RKO (cell line): ENCODE results near the gene POLR3G.

Experiments
- DNase-seq: peaks from one replicate; pipeline ENCODE4 v3.0.0-alpha.2; 2016; ENCODE audit warnings: low spot score

The POLR3G gene

DNA sequence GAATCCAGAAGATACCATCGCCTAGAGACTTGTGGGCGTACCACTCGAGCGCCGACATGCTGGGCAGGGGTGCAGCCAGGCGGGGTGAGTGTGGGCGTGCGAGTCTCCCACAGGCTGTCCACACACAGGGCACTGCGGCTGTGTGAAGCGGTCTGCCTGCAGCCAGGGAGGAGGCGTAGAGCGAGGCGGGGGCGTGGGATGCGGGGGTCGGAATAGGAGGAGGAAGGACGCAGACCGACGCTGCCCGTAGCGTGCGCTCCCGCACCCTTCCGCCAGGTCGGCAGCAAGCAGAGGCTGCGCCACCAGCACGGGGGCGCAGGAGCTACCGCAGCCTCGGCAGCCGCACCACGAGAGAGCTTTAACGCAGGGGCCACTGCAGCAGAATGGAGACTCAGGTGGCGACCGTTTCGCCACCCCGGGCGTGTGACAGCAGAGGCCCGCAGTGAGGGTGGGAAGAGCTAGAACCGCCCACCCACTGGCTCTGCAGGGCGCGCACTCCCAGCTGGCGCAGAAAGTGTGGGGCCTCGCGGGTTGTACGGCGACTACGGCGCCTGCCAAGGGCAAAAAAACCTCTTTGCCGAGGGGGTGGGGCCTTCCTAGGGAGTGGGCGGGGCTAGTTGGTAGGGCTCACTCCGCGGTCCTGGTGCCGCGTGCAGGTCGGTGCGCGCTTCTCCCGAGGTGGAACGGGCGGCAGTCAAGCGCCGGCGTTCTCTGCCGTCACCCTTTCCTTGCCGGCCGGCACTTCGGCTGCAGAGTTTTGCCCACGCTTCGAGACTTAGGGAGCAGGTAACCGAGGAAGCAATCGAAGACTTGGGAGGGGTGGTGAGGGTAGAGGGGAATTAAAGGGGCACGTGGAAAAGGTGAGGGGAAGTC lies at the start of gene POLR3G, which contains the start of gene MBLAC2:
Gene POLR3G (plus strand): TSS at position 630 of the 873 bp plus-strand sequence. CDS start 10,704 bp downstream, outside the sequence.
Gene MBLAC2 (minus strand): TSS at position 537 of the 873 bp plus-strand sequence. CDS start 479 bp downstream, at position 58.
- peak; percentile 91 for DNase-seq

DNA sequence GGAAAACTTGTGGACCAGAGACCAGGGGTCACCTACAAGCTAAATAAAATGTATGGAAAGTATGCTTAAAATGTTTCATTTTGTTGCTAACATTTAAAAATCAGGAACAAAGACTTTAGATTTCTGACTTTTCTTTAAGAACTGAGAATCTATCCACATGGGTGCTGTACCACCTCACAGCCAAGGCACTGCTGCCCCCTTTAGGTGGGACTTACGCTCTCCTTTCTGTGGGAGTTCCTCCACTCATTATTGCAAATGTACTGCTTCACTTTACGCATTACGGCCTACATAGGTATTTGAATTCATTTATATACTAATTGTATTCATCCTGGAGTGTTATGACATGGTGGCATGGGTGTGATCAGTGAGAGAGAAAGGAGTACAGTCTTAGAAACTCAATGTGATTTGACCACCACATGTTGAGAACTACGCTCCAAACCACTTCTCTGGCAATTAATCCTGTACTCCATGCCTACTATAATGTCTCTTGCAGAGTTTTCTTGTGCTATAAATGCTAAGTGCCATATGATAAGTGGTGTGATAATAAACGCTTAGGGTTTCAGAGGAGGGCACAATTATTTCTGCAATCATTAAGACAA lies 40.4 kb upstream of the POLR3G start:
- DNase-seq, result peak; percentile 39

- DNase-seq, result no peak
These were observed 37.0 kb upstream of the POLR3G start for GRCh38 chr5:90437663-90438062.

- DNase-seq, result no peak
These were observed 36.6 kb upstream of the POLR3G start for GRCh38 chr5:90438100-90438499.

DNA sequence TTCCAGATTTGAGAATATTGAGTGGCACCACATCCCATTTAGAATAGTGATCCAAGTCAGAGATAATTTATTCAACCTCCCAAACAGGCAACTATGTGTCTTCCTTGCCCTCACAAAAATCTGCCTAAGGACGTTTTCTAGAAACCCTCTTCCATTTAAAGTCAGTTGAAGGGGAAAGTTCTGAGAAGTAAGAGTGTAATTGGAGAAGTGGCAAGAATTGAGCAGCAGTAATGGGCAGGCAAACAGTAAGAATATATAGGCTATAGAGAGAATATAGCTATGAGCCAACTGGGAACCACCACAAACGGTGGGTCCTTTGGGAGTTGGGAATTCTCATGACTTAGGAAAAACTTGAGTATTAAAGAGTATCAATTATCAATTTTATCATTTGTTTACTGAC lies 34.0 kb upstream of the POLR3G start:
- DNase-seq, result no peak

DNA sequence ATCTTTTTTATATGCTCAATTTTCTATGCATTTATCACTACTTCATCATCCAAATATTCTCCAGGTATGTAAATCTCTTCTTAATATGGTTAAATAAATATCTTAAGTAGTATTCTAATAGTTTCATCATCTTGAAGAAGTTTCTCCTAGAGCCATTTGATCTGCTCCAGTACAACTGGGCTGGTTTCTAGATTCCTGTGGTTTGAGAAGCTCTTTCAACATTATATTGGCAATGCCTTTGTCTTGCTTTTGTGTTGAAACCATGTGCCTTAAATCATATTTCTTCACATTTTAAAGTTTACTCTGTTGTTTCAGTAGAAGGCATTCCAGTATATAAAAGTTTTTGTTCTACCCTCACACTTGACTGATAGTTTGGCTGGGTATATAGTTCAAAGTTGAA lies 27.7 kb upstream of the POLR3G start:
- no peak for DNase-seq

DNA sequence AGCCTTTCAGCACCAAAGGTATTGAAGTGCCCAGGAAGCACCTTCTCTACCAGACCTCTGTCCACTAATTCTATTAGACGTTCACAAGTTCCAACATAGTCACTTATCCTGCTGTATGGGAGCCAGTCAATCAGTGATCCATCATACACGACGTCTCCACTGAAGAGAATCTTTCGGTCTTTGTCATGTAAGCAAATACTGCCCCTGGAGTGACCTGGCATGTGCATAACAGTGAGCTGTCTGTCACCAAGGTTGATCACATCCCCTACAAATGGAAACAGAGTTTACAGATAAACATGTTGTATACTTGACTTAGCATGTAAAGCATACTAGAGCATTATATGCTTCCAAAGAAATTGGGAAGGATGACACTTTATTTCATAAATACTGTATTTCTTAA lies 13.4 kb upstream of the POLR3G start:
- DNase-seq, result no peak

GRCh38 chr5:90472783-90473395 lies 1.8 kb upstream of the POLR3G start:
- DNase-seq, result no peak

DNA sequence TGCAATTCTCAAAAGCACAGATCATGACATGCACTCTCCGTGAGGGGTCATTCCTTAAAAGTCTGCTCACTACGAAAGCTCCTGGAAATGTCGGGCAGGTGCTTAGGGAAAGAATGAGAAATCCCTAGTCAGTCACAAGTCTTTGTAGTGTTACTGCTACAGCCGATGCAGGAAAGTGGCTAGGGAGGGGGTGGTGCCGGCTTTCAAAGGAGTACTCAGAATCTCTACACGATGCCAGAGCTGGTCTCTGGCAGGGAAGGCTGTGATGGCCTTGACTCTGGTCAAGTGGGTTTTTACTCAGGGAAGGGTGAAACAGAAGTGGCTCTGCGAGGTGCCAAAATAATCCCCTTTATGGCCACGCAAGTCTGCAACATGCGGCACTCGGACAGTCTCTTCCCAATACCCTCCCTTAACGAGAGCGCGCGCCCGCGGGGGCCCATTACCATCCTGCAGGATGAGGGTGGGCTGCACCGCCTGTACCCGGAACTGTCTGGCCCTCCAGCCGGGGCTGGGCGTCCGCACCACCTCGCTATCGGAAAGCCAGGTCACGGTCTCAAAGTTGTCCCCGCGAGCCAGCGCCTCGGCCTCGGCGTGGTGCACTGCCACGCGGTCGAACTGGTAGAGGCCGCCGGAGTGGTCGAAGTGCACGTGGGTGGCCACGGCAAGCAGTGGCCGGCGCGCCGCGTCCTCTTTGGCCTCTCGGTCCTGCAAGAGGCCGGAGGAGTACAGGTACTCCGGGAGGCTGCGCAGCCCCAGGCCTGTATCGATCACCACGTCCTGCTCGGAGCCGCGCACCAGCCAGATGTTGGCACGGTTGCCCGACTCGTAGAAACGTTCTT lies 1.0 kb upstream of the POLR3G start:
- DNase-seq, result peak; percentile 75

- peak; percentile 50 for DNase-seq
These were observed 844 bp downstream of the POLR3G start for GRCh38 chr5:90475436-90475980.

- DNase-seq, result peak; percentile 15
These were observed 1.7 kb downstream of the POLR3G start for GRCh38 chr5:90476391-90476790.

GRCh38 chr5:90477073-90477472 lies 2.4 kb downstream of the POLR3G start:
- DNase-seq, result no peak

- DNase-seq, result no peak
These were observed 3.1 kb downstream of the POLR3G start for GRCh38 chr5:90477621-90478215.

DNA sequence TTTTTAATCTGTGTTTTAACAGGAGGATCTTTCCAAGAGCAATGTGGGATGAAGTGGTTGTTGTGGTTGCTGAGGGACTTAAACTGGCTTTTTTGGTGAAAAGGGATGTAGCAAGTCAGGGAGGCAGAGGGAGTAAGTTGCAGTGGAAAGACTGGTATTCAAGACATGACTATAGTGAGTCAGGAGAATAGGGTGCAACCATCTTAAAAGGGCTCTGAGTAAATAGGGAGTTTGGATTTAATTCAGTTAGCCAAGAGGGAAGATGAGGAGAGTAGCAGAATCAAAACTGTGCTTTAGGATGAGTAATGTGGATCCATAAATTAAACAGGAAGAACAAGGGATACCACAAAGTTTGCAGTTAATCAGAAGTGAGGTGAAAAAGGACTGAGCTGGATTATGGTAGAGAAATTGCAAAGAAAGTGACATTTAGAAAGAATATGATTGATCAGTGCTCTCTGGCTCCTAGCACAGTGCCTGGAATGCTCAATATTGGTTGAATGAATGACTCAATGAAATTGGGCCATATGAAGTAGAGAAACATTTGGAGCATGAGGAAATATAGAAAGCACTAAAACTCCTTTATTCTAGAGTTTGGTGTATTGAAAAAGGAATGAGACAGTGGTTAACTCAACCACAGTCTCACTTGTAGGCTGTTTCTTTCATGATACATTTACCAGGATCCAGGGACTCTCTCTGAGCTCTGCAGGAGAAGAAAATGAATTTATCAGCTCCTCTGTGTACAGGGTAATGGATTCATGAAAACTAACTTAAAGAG lies 5.1 kb downstream of the POLR3G start:
- DNase-seq, result no peak

GRCh38 chr5:90480699-90481098 lies 6.0 kb downstream of the POLR3G start:
- DNase-seq, result no peak

DNA sequence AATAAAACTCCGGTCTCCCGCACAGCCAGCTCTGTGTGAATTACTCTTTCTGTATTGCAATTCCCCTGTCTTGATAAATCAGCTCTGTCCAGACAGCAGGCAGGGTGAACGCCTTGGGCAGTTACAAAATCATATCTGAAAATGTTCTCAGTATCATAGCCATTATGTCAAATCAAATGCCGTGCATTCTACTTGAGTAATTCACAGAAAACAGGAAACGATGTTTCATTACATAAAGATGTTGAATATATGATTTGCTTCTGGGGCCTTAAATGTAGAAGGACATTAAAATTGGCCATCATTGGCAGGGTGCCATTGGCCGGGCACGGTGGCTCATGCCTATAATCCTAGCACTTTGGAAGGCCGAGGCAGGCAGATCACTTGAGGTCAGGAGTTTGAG lies 8.5 kb downstream of the POLR3G start:
- DNase-seq, result no peak

DNA sequence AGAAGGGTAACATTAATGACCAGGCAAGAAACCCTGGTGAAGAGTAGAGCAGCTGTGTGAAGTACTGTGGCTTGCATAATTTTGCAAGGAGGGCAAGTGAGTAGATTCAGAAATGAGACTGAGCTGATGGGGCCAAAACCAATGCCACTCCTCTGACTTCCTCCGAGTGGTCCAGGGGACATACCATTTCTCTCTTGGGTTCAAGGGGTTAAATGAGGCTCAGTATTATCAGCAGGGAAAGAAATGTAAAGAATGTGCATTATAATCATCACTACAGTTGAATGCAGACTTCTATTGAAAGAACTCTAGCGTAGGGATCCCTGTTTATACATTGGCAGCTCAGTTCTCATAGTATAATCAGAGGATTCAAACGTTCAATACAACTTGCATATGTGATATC lies 9.9 kb downstream of the POLR3G start:
- no peak for DNase-seq

DNA sequence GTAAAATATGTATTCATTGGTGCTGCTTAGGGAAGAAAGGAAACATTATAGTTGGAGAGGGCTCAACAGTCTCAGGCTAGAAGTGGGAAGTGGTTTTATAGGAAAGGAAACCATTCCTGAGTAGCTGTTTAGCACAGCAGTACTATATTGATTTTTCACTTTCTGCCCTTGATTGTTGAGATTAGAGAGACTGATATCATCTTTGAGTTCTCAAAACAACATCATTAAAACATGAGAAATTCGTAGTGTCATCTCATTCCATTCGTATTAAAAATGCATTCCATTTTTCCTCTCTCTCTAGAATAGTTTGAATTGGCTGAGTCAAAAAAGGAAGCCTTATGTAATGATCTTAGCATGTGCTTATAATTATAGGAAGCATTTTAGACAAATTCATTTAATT lies 14.1 kb downstream of the POLR3G start:
- DNase-seq, result no peak

DNA sequence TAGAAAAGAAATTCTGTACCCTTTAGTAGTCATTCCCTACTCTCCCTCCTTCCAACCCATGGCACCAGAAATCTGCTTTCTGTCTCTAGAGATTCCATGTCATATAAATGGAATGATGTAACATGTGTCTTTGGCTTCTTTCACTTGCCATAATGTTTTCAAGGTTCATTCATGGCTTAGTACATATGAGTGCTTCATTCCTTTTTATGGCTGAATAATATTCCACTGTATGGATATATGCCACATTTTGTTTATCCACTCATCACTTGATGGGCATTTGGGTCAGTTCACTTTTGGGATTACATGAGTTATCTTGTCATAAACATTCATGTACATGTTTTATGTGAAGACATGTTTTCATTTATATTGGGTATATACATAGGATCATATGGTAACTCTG lies 19.4 kb downstream of the POLR3G start:
- DNase-seq, result no peak

GRCh38 chr5:90495146-90495545 lies 20.5 kb downstream of the POLR3G start:
- DNase-seq, result no peak

GRCh38 chr5:90503596-90503995 lies 28.9 kb downstream of the POLR3G start:
- DNase-seq, result no peak
